ENCODE results near the gene DCST1. TPM values are rescaled to one million over a fixed set of nuclear protein-coding genes. Genes with fewer than 3 reads are reported as not detected.

DCST1 gene
- total RNA-seq, 2 donors from 2014 or later, result not detected

DNA sequence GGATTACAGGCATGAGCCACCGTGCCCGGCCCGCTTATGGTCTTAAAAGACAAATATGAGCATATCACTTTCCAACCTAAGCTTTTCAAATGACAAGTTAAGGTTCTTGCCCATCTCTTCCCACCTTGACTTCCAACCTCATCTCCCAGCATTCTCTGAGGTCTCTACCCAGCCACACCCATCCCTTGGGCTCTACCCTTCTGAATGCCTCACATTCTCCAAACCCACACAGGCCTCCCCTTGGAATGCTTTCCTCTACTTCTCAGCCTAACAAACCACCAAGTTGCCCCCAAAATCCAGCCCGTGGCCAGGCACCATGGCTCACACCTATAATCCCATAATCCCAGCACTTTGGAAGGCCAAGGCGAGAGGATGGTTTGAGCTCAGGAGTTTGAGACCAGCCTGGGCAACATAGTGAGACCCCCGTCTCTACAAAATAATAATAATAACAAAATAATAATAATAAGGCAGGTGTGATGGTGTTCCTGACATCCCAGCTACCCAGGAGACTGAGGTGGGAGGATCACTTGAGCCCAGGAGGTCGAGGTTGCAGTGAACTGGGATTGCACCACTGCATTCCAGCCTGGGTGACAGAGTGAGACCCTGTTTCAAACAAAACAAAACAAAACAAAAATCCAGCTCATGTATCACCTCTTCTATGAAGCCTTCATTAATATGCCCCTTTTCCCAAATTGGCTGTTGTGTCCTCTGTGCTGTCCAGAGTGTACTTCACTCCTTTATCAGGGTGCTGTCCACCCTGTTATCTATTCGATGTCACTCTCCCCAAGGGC is 11.3 kb upstream of the DCST1 start:
- no peaks in the 10 kb centered on the region for H3K4me1 Mint-ChIP-seq
- Histone ChIP-seq H3K9ac (ENCODE audit: extremely low read depth, low read length, poor library complexity, severe bottlenecking) (no peak overlapping the region), H3K9me3 (ENCODE audit: control insufficient read depth, low read length) (no peaks in the 10 kb centered on the region), H3K27ac (ENCODE audit: low read depth, low read length) (no peak overlapping the region), H3K27me3 (ENCODE audit: control insufficient read depth, insufficient read depth, low read length, poor library complexity, severe bottlenecking) (no peaks in the 10 kb centered on the region), H3K36me3 (ENCODE audit: control insufficient read depth, insufficient read depth, low read length) (no peaks in the 10 kb centered on the region), H3K4me1 (ENCODE audit: control insufficient read depth, insufficient read depth, low read length) (no peaks in the 10 kb centered on the region), H3K4me3 (ENCODE audit: low read length) (no peak overlapping the region)
- no peak overlapping the region for H3K27ac Mint-ChIP-seq
- no peak overlapping the region for H3K4me3 Mint-ChIP-seq
- H3K27me3 Mint-ChIP-seq (ENCODE audit: insufficient read depth), result peaks cover 8% of the 10 kb centered on the region
- H3K36me3 Mint-ChIP-seq (ENCODE audit: low read depth), result no peaks in the 10 kb centered on the region
- WGBS, 2 experiments (ENCODE audit: insufficient coverage in 1 of 2, insufficient read length in 1 of 2), result 88 to 91% methylated on average over 4 to 7 of the region's 8 CpGs
- no peak for DNase-seq
- TF ChIP-seq, protein P1, sequence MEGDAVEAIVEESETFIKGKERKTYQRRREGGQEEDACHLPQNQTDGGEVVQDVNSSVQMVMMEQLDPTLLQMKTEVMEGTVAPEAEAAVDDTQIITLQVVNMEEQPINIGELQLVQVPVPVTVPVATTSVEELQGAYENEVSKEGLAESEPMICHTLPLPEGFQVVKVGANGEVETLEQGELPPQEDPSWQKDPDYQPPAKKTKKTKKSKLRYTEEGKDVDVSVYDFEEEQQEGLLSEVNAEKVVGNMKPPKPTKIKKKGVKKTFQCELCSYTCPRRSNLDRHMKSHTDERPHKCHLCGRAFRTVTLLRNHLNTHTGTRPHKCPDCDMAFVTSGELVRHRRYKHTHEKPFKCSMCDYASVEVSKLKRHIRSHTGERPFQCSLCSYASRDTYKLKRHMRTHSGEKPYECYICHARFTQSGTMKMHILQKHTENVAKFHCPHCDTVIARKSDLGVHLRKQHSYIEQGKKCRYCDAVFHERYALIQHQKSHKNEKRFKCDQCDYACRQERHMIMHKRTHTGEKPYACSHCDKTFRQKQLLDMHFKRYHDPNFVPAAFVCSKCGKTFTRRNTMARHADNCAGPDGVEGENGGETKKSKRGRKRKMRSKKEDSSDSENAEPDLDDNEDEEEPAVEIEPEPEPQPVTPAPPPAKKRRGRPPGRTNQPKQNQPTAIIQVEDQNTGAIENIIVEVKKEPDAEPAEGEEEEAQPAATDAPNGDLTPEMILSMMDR (conservative IDR thresholded peaks at IDR 0.05), result no peak
- no peaks in the 10 kb centered on the region for H3K9me3 Mint-ChIP-seq

DNA sequence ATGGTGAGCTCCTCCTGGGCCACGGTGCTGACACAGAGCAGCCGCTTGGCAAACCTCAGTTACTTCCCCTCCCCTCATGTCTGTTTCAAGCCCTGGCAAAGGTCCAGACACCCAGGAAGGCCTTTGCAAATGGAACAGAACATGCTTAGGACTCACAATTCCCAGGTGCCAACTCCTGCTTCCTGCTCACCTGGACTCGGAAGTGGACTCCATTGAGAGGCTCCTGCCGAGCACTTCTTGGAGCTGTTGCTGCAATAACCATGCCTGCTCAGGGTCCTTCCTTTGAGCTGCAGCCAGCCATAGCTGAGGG is 10.7 kb upstream of the DCST1 start:
- Histone ChIP-seq H3K9me3 (ENCODE audit: control insufficient read depth, low read length) (no peaks in the 10 kb centered on the region), H3K27me3 (ENCODE audit: control insufficient read depth, insufficient read depth, low read length, poor library complexity, severe bottlenecking) (no peaks in the 10 kb centered on the region), H3K4me3 (ENCODE audit: low read length) (no peak overlapping the region), H3K9ac (ENCODE audit: extremely low read depth, low read length, poor library complexity, severe bottlenecking) (no peak overlapping the region), H3K4me1 (ENCODE audit: control insufficient read depth, insufficient read depth, low read length) (no peaks in the 10 kb centered on the region), H3K27ac (ENCODE audit: low read depth, low read length) (no peak overlapping the region), H3K36me3 (ENCODE audit: control insufficient read depth, insufficient read depth, low read length) (no peaks in the 10 kb centered on the region)
- Mint-ChIP-seq H3K9me3 (no peaks in the 10 kb centered on the region), H3K36me3 (ENCODE audit: low read depth) (no peaks in the 10 kb centered on the region), H3K27me3 (ENCODE audit: insufficient read depth) (peaks cover 8% of the 10 kb centered on the region), H3K4me3 (no peak overlapping the region), H3K4me1 (no peaks in the 10 kb centered on the region), H3K27ac (no peak overlapping the region)
- WGBS, 2 experiments (ENCODE audit: insufficient coverage in 1 of 2, insufficient read length in 1 of 2), result 88 to 100% methylated on average over 2 to 4 of the region's 4 CpGs
- TF ChIP-seq, protein P1 (conservative IDR thresholded peaks at IDR 0.05), result no peak
- no peak for DNase-seq

DNA sequence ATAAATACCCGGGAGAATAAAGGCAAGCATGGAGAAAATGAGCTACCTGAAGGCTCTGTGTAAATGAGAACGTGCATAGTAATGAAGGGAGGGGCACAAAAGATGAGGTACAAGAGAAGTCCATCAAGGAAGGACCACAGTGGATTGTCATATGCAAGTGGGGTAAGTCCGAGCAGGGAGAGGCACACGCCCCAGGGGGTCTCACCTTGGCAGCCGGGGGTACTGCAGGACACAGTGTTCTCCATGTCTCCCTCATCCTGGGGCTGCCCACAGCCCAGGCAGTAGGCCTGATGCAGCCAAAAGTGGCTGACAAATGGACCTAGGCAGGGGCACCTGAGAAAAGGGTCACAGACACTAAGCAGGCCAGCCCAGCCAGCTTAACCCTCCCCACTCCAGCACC is 10.0 kb upstream of the DCST1 start:
- Histone ChIP-seq H3K27ac (ENCODE audit: low read depth, low read length) (no peak overlapping the region), H3K4me1 (ENCODE audit: control insufficient read depth, insufficient read depth, low read length) (no peaks in the 10 kb centered on the region), H3K4me3 (ENCODE audit: low read length) (no peak overlapping the region), H3K36me3 (ENCODE audit: control insufficient read depth, insufficient read depth, low read length) (no peaks in the 10 kb centered on the region), H3K9ac (ENCODE audit: extremely low read depth, low read length, poor library complexity, severe bottlenecking) (no peak overlapping the region), H3K27me3 (ENCODE audit: control insufficient read depth, insufficient read depth, low read length, poor library complexity, severe bottlenecking) (no peaks in the 10 kb centered on the region), H3K9me3 (ENCODE audit: control insufficient read depth, low read length) (no peaks in the 10 kb centered on the region)
- Mint-ChIP-seq H3K36me3 (ENCODE audit: low read depth) (no peaks in the 10 kb centered on the region), H3K27me3 (ENCODE audit: insufficient read depth) (peaks cover 8% of the 10 kb centered on the region), H3K4me3 (no peak overlapping the region), H3K4me1 (no peaks in the 10 kb centered on the region), H3K27ac (no peak overlapping the region), H3K9me3 (no peaks in the 10 kb centered on the region)
- DNase-seq, result no peak
- WGBS, 2 experiments (ENCODE audit: insufficient coverage in 1 of 2, insufficient read length in 1 of 2), result 88 to 93% methylated on average over 5 of the region's 5 CpGs
- TF ChIP-seq, protein P1 (conservative IDR thresholded peaks at IDR 0.05), result no peak

All from endodermal cell (in vitro differentiated cells).